Esophagus squamous epithelium (tissue), 4 donors: Measurements from ENCODE around the gene DENND4C.
"Not testable (repeated sequence)": the region's sequence is repeated elsewhere in the genome, so short reads cannot be mapped to it uniquely, and the experiment has no call there.

Experiments used
- POLR2A ChIP-seq, 4 donors: fragments of 450-650 bp; IDR thresholded peaks; one replicate each; pipeline ENCODE4 v1.6.1; 2017; ENCODE audit warnings: antibody characterized with exemption in 4 of 4, mild to moderate bottlenecking in 4 of 4, moderate library complexity in 3 of 4
- TF ChIP-seq, protein P1 (sequence below), 6 experiments: fragments of 450-650 bp in 4 of 6; fragments of 200-600 bp in 2 of 6; sonication (generic) in 2 of 6; IDR thresholded peaks; one replicate each; pipeline ENCODE4 v1.5.1; 2016 to 2019; ENCODE audit warnings: antibody characterized with exemption in 6 of 6, mild to moderate bottlenecking in 4 of 6, moderate library complexity in 4 of 6

DNA sequence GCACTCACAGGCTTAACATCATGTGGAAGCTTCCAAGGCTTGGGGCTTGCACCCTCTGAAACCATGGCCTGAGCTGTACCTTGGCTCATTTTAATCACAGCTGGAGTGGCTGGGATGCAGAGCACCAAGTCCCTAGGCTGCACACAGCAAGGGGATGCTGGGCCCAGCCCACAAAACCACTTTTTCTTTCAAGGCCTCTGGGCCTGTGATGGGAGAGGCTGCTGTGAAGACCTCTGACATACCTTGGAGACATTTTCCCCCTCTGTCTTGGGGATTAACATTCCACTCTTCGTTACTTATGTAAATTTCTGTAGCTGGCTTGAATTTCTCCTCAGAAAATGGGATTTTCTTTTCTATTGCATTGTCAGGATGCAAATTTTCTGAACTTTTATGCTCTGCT is 20.7 kb downstream of the DENND4C start:
- not testable (repeated sequence) for TF ChIP-seq POLR2A (IDR thresholded peaks at IDR 0.05)
- TF ChIP-seq, protein P1, sequence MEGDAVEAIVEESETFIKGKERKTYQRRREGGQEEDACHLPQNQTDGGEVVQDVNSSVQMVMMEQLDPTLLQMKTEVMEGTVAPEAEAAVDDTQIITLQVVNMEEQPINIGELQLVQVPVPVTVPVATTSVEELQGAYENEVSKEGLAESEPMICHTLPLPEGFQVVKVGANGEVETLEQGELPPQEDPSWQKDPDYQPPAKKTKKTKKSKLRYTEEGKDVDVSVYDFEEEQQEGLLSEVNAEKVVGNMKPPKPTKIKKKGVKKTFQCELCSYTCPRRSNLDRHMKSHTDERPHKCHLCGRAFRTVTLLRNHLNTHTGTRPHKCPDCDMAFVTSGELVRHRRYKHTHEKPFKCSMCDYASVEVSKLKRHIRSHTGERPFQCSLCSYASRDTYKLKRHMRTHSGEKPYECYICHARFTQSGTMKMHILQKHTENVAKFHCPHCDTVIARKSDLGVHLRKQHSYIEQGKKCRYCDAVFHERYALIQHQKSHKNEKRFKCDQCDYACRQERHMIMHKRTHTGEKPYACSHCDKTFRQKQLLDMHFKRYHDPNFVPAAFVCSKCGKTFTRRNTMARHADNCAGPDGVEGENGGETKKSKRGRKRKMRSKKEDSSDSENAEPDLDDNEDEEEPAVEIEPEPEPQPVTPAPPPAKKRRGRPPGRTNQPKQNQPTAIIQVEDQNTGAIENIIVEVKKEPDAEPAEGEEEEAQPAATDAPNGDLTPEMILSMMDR (IDR thresholded peaks at IDR 0.05) = not testable (repeated sequence)
